HG03457 (cell line): ENCODE data around the gene SERTM2.
"Not testable (repeated sequence)": the region's sequence is repeated elsewhere in the genome, so short reads cannot be mapped to it uniquely, and the experiment has no call there.

Experiments
- ATAC-seq: cut with Tn5 transposase; IDR thresholded peaks from one replicate; pipeline ENCODE4 v1.9.1; 2021; ENCODE audit warnings: moderate number of reproducible peaks; ENCODE audit not compliant: unreplicated experiment

SERTM2 gene

DNA sequence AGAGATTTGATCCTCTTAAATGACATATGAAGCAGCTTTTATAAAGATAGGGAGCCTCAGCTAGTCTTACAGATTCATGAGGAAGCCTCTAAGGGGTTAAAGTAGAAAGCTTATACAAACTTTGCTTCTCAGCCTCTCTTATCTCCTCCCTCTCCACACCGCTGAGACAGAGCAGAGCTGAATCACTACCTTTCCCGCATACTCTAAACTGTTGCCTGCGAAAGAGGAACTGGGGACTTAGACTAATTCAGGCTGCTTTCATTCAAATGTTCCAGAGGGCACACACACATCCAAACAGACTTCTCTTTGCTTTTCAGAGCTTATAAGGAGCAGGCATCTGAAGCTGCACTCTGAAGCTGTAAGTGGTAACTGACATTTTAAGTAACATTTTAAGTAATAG, at the start of gene SERTM2:
Gene SERTM2, plus strand, starts transcription at position 169 of the 400 bp plus-strand sequence. CDS start 7,213 bp downstream, outside the sequence.
- ATAC-seq, result no peak

DNA sequence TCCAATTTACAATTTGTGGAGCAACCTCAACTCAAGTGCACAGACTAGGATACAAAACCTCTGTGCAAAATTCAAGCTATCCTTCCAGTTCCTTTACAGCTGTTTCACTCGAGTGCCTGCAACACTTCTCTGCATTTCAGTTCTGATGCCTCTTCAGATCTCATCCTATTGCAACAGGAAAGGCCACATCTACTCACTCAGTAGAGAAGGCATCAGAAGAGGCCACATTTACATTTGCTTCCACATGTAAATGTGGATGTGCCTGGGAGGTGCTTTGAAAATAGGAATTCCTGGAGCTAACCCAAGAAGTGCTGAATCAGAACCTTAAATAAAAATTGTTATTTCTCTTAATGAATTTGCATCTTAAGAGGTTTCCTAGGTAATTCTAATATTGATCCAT, 45.8 kb upstream of the SERTM2 start:
- ATAC-seq, result no peak

DNA sequence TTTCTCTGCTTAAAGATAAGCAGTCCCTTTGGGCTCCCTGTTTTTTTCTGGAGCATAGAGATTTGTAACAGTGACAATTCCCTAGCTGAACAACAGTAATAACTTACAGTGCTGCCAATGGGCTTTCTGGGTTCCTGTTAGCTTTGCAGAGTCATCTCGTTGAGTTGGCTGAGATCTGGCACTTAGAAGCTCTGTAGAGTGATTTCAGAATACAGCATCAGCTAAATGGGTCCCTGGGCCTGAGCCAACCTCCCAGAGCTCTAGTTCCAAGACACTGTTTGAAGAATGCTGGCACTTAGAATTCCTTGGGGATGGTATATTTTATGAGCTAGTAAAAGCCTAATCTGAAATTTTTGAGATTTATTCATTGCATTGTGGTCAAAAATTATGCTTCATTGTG, 43.5 kb upstream of the SERTM2 start:
- ATAC-seq, result no peak

DNA sequence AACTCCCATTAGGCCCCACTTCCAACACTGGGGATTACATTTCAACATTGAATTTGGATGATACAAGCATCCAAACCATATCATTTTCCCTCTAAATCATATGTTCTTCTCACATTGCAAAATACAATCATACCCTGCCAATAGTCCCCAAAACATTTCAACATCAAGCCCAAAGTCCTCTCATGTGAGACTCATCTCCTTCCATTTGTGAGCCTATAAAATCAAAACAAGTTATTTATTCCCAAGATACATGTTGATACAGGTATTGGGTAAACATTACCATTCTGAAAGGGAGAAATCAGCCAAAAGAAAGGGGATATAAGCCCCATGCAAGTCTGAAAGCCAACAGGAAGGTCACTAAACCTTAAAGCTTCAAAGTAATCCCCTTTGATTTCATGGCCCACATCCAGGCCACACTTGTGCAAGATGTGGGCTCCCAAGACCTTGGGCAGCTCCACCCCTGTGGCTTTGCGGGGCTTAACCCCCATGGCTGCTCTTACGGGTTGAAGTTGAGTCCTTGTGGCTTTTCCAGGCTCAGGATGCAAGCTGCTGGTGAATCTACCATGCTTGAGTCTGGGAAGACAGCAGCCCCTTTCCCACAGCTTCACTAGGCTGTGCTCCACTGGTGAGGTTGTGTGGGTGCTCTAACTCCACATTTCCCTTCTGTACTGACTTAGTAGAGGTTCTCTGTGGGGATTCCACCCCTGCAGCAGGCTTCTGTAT, 40.6 kb upstream of the SERTM2 start:
- ATAC-seq, result no peak

DNA sequence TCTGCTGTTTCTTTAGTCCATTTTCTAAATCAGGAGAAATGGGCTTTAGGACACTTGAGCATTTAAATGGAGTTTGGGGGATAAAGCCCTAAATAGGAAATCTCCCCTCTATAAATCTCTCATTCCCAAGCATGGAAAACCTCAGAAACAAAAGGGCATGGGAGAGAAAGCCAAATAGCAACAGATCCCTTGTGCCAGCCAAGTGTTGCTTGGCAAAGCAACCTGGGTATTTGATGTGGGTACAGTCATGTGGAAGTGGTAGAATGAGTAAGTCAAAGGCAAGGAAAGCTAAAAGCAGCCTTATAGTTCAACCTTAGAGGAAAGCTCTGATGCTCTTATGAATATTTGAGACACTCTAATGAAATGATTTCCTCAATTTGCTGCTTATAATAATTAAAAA, 29.5 kb upstream of the SERTM2 start:
- no peak for ATAC-seq

DNA sequence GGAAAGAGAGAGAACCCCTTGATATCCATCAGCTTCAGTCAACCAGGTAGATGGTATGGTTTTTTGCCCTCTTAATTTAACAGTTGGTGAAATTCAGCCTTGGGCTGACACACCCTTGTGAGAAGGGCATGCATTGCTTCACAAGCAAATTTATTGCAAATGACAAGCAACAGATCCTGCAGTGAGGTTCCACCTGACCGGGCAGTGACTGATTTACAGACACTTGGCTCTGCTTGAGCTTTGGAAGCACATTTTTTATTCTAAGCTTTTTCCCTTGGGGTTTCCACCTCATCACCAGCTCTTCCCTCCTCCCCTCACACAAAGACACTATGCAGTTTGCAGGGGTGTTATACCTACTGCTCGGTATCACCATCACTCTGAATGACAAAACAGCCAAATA, 28.3 kb upstream of the SERTM2 start:
- ATAC-seq, result no peak

DNA sequence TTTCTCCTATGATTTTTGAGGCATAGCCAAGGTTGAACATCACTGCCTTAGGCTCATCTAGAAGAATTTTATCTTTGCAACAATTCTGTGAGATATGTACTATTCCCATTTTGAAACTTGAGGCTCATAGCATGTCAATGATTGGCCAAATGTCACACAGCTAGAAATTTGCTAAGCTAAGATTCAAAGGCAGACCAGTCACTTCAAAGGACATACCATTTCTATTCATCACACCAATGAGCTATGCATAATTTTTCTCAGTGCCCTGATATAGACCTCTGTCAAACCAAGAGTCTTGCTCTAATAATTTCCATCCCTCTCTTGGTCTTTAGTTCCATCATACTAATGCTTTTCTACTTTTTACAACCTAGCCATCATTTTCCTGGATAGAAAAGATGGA, 27.6 kb upstream of the SERTM2 start:
- no peak for ATAC-seq

DNA sequence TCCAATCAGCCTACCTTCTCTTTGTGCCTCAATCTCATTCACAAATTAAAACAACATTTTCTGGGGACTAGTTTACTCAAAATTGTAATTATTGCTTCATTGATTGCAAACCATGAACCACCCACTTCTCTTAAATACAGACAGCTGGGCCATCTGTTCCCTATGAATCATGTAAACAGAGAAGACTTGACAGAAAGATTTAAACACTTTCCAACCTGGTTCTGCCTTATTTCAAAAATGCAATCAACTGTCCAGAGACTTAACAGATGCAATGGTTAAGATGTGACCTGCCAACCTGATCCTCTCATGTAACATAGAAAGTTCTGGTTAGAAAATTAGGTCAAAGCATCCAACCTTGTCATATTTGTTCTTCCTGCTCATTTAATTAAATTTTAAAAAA, 20.8 kb upstream of the SERTM2 start:
- no peak for ATAC-seq

DNA sequence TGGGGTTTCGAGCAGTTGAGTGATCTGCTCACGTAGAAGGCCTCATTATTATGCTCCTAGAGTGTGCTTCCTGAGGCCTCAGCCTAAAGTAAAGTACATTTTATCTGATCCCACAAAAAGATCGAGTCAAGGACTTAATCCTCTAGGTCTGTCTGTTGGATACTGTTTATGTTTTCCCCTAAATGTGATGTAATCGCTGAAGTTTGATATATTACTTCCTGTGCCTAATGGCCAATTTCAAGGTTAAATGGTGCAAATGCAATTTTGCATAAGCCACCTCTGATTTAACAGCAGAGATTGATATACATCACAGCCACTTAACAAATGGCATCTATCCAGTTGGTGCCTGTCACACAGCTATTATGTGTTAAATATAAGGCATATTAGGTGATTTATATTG, 19.4 kb upstream of the SERTM2 start:
- no peak for ATAC-seq

DNA sequence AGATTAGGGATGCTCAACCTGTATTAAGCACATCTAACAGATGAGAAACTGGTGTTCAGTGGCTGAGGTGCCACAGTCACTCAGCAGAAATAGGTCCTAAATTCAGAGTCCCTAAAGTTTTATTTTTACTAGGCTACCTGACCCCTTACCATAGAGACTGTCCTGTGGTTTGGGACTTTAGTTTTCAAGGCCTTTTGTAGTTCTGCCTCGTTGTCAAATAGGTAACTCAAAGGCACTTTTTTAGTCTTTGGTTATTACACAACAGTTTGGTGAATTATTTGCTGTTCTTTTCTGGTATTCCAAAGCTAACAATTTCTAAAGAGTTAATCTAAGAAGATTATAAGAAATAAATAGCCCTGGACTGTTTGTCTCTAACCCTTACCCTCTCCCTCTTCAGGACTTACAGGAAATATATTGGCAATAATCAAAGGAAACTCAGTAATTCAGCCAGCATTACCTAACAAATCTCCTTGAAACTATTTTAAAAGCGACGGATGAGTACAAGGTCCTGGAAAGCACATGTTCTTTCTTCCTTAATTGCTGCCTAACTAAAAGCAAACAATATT, 12.8 kb upstream of the SERTM2 start:
- ATAC-seq, result no peak

DNA sequence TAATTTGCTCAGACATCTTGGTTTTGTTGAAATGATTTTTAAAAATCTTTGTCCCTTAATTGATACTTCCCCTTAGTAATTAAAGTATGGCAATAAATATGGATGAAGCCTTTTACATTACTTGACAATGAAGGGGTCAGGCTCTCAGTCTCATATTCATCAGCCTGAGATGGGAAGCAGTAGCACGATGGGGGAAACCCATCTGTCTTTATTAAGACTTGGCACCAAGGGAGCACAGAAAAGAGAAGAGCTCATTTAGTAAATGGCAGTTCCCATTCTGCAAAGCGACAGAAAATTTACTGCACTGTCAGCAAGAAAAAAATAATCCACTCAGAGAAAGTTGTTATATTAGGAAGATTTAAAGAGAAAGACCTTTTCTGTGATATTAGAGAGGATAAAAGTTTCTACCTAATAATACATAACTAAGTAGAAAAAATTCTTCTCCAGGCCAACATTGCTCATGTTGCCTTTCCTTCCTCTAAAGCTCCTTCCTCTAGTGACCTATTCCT, 7.9 kb upstream of the SERTM2 start:
- no peak for ATAC-seq

DNA sequence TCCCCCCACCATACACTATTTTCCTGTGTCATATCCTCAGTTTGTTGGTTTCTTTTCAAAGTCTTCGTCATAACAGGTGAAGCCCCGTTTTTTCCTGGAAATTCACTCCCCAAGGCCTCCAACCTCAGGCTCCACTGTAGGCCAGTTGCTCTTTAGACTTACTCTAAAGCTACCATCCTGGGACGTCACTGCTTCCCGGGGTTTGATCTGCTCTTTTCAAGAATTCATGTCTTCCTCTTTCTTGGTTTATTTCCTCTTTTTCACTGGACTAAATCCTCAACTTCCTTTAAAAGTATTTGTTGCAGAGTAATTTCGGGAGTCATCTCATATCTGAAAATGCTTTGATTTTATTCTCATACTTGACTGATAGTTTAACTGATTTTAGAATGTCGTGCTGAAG, 6.5 kb upstream of the SERTM2 start:
- ATAC-seq, result no peak

DNA sequence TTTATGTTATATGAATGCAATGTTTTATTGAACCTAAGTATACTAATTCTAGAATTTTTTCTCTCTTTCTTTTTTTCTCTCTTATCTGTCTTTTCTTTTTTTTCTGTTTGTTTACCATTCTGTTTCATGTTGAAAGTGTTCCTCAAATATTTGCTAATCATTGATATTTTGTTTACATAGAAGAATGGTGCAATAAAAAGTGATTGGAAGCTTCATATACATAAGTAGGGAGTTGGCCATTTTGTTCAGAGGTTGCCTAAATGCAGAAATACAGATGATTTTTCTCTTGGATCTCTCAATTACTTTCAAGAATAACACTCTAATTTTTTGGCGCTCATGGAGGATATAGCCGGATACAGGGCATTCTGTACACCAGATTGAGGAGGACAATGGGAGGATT, 5.7 kb upstream of the SERTM2 start:
- no peak for ATAC-seq

DNA sequence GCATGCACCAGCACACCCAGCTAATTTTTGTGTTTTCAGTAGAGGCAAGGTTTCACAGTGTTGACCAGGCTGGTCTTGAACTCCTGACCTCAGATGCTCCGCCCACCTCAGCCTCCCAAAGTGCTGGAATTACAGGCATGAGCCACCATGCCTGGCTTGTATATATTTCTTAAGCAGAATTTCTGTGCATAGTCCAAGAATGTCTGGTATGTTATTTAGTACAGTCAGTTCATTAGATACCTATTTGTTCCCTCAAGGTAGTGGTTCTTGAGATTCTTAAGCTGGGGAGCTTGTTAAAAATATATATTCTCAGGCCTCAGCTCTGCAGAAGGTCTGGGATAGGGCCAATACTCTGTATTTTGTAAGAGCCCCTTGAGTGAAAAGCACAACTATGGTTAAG, 4.6 kb upstream of the SERTM2 start:
- ATAC-seq, result no peak

DNA sequence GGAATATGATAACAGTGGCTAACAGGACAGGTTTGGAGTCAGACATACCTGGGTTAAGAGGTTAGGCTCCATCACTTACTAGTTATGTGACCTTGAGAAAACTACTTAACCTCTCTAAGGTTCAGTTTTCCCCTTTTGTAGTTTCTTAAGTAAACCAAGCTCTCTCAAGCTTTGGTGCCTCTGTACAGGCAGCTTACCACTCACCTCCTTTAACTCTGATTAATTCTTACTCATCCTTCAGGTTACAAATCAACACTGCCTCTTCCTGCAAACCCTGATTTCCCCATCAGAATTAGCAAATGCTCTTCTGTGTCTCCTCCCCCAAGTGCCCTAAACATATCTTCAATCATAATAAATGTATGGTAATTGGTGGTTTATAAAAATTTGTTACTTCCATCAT, 3.5 kb upstream of the SERTM2 start:
- no peak for ATAC-seq

DNA sequence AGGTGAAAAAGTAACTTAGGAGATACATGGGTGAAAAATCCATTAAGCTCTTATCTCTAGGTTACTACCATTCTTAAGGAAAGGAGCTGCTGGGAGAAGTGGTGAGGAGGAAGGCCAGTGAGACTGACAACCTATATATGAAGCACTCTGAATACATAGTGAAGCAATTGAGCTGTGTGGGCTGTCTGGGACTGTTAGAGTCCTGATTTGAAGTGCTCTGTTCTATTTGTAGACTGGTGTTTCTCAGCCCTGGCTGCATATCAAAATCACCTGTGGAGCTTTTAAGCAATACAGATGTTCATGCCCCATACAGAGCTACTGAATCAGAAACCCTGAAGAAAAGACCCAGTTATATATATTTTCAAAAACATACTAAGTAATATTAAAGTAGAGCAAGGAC, 3.9 kb downstream of the SERTM2 start:
- ATAC-seq, result no peak

DNA sequence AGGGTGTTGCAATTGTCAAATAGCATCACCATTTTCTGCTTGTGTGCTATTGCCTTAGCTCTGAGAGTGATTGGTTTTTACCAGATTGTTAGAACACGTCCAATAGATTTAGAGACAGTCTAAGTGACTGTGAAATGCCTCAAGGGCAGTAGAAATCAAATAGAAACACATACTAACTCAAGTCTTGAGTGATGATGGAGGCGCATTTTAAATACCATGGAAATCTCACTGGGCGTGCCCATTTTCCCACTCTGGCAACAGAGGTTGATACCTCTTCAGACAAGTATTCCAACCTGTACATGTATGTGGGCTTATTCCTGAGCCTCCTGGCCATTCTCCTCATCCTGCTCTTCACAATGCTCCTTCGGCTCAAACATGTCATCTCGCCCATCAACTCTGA, 7.2 kb downstream of the SERTM2 start:
- ATAC-seq, result no peak

DNA sequence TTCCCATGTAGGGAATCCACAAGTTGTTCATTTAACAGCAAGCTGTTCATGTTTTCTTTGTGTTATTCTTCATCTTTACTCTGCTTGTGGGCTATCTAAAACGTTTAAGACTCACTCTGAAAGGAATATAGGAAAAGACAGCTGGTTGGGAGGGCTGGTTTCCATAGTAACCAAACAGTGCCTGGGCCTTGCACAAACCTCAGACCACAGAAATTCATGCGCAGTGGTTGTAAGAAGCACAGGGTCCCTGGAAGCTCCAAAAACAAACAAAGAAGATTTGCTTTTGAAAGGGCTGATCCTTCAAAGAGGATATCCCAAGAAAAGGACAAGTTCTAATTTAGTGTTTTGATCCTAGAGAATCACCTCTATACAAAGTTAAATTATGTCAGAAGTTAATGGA, 7.8 kb downstream of the SERTM2 start:
- no peak for ATAC-seq

DNA sequence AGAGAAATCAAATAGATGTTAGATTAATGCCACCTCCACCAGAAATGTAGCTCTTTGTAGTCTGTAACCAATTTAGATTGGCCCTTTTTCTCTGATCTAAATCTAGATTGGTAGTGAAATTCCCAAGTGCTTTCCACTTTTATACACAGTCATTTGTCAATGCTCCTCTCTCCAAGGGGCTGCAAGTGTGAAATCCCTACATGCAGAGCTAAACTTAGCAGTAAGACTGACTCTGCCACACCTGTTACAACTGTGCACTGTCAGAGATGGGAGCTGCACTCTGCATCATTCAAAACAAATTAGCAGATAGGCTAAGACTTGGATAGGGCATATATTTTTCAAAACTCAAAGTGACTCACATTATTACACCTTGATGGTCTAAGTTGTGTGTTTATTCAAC, 9.1 kb downstream of the SERTM2 start:
- no peak for ATAC-seq

DNA sequence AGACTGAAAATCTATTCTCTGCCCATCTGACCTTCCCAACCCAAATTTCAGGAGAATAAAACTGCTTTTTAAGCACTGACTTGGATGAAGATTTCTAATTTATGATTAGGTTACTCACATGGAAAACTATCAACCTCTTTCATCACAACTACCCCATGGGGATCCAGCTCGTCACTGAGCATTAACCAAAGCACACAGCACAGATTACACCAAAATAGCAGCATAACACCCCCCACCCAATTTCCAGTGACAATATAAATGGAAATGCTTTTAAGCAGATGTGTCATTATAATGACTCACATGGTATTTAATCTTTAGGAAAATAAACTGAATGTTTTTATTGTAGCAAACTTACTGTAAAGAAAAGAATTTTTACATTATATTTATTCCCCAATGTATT, 9.7 kb downstream of the SERTM2 start:
- no peak for ATAC-seq

DNA sequence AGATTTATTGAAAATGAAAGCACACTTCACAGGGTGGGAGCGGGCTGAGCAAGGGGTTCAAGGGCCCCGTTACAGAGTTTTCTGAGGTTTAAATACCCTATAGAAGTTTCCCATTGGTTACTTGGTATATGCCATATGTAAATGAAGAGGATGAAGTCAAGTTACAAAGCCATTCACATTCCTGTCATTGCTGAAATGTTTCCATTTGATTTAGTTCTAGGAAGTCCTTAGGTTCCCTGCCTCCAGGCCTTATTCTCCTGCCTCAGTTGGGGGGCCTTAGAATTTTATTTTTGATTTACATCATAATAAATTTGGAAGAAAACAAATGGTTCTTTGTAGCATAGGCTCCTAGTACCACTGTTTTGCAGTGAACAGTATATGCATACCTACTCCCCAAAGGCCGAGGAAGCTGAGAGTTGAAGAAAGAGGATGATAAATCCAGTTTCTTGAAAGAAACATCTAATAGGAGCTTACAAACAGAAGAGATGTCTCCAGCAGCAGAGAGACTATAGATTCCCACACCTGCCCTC, 31.8 kb downstream of the SERTM2 start:
- no peak for ATAC-seq

DNA sequence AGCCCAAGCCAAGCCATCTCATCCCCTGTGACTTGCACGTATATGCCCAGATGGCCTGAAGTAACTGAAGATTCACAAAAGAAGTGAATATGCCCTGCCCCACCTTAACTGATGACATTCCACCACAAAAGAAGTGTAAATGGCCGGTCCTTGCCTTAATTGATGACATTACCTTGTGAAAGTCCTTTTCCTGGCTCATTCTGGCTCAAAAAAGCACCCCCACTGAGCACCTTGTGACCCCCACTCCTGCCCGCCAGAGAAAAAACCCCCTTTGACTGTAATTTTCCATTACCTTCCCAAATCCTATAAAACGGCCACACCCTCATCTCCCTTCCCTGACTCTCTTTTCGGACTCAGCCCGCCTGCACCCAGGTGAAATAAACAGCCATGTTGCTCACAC, 37.8 kb downstream of the SERTM2 start:
- not testable (repeated sequence) for ATAC-seq
